NOMO-1 treated with dmso at 0.1 percent for 144 hours (cell line): ENCODE data around the gene GSTA3.
"Not testable (repeated sequence)": the region's sequence is repeated elsewhere in the genome, so short reads cannot be mapped to it uniquely, and the experiment has no call there.

Source experiments
- DNase-seq: peaks from one replicate; lab custom pipeline; 2025; ENCODE audit not compliant: unreplicated experiment; lab: John Stamatoyannopoulos, UW

Gene GSTA3

DNA sequence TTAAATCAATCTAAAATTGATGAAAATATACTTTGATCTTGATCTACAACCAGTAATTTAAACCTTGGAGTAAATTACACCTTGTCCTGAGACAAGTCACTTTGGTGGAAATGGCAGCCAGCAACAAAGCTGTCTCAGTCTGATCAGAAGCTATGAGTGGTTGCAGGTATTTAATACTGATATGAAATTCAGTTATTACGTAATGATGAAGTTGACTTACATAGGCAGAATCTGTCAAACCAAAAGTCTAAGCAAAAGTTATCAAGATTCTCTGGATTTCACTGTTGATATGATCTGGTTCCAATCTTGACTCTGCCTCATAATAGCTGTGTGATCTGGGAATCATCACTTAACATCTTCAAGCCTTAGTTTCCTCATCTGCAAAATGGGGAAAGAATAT is 41.3 kb downstream of the GSTA3 start:
- no peak for DNase-seq

DNA sequence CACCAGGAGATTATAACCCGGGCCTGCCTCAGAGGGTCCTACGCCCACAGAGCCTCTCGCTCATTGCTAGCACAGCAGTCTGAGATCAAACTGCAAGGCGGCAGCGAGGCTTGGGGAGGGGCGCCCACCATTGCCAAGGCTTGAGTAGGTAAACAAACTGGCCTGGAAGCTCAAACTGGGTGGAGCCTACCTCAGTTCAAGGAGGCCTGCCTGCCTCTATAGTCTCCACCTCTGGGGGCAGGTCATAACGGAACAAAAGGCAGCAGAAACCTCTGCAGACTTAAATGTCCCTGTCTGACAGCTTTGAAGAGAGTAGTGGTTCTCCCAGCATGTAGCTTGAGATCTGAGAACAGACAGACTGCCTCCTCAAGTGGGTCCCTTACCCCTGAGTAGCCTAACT is 48.3 kb downstream of the GSTA3 start:
- not testable (repeated sequence) for DNase-seq

DNA sequence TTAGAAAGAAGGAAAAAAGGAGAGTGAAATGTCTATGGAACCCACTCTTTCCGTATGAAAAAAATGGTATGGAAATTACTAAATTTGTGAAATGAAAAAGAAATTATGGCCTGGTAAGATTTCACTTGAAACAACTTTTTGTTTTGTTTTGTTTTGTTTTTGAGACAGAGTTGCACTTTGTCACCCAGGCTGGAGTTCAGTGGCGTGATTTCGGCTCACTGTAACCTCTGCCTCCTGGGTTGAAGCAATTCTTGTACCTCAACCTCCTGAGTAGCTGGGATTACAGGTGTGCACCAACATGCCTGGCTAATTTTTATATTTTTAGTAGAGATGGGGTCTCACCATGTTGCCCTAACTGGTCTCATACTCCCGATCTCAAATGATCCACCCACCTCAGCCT is 51.1 kb downstream of the GSTA3 start:
- DNase-seq = no peak

DNA sequence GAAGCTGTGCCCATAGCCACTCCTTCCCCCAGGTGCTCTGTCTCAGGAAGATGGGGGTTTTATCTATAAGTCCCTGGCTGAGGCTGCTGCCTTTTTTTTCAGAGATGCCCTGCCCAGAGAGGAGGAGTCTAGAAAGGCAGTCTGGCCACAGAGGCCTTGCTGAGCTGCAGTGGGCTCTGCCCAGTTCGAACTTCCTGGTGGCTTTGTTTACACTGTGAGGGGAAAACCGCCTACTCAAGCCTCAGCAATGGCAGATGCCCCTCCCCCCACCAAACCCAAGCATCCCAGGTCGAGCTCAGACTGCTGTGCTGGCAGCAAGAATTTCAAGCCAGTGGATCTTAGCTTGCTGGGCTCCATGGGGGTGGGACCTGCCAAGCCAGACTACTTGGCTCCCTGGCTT is 53.4 kb downstream of the GSTA3 start:
- not testable (repeated sequence) for DNase-seq

DNA sequence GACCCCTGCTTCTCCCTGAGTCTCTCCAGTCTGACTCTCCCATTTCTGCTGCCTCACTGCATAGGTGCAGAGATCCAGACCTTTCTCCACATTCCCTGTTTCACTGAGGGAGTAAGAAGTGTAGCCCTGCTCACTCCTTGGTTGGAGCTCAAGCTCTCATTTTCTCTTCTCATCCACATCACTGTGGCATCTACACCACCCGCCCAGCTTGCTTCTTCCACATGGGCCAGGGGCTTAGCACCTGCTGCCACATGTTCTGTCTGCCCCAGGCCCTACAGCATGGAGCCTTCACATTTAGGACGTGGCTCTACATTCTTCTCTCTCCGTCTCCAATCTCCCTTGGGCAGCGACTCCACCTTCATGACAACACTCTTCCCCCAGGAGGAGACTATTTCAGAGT is 60.4 kb downstream of the GSTA3 start:
- no peak for DNase-seq
